ENCODE results near the gene SLAMF9.

SLAMF9 gene

DNA sequence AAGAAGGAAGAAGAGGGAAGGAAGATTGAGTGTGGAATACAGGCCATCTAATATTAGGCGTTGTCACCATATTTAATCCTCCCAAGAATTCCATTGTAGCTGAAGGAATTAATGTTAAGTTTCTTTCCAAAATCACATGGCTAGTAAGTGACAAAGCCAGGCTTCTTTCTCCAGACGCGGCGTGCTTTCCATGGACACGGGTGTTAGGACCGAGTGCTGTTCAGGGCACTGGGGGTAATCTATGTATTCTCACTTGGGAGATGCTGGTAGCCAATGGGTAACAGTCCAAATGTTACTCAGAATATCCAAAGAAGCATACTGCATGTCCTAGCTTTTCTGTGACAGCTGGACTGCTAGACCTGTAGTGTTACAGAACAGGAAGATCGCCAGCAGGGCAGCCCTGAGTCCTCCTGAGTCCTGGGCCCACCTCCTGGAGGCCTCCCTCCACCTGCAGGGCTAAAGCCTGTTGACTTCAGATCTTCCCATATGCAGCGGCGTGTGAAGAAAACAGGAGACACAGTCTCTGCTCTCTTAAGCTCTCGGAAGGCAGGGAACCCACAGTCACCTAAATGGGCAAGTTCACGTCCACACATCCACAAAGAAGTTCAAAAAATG lies 13.9 kb downstream of the SLAMF9 start:
- TF ChIP-seq BACH2 (CRISPR knock-in tag; IDR thresholded peaks at IDR 0.05; ENCODE audit: borderline replicate concordance) (no peak), GLIS3 (CRISPR knock-in tag; IDR thresholded peaks at IDR 0.05) (no peak), ZNF8 (CRISPR knock-in tag; IDR thresholded peaks at IDR 0.05) (no peak), RARB (CRISPR knock-in tag; IDR thresholded peaks at IDR 0.05) (no peak), OSR1 (CRISPR knock-in tag; IDR thresholded peaks at IDR 0.05) (no peak), ZC3H10 (CRISPR knock-in tag; IDR thresholded peaks at IDR 0.05) (no peak), ESRRG (CRISPR knock-in tag; IDR thresholded peaks at IDR 0.05) (no peak), ARNTL (CRISPR knock-in tag; IDR thresholded peaks at IDR 0.05; ENCODE audit: borderline replicate concordance, low read depth) (no peak), ZNF565 (CRISPR knock-in tag; conservative IDR thresholded peaks at IDR 0.05; ENCODE audit: low read depth) (no peak), ZNF70 (CRISPR knock-in tag; IDR thresholded peaks at IDR 0.05) (no peak), TCF4 (CRISPR knock-in tag; IDR thresholded peaks at IDR 0.05; ENCODE audit: borderline replicate concordance) (no peak)
- TF ChIP-seq, protein P1, sequence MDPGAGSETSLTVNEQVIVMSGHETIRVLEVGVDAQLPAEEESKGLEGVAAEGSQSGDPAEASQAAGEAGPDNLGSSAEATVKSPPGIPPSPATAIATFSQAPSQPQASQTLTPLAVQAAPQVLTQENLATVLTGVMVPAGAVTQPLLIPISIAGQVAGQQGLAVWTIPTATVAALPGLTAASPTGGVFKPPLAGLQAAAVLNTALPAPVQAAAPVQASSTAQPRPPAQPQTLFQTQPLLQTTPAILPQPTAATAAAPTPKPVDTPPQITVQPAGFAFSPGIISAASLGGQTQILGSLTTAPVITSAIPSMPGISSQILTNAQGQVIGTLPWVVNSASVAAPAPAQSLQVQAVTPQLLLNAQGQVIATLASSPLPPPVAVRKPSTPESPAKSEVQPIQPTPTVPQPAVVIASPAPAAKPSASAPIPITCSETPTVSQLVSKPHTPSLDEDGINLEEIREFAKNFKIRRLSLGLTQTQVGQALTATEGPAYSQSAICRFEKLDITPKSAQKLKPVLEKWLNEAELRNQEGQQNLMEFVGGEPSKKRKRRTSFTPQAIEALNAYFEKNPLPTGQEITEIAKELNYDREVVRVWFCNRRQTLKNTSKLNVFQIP (CRISPR knock-in tag; IDR thresholded peaks at IDR 0.05; ENCODE audit: borderline replicate concordance, low read depth), result no peak
- TF ChIP-seq, protein P2, sequence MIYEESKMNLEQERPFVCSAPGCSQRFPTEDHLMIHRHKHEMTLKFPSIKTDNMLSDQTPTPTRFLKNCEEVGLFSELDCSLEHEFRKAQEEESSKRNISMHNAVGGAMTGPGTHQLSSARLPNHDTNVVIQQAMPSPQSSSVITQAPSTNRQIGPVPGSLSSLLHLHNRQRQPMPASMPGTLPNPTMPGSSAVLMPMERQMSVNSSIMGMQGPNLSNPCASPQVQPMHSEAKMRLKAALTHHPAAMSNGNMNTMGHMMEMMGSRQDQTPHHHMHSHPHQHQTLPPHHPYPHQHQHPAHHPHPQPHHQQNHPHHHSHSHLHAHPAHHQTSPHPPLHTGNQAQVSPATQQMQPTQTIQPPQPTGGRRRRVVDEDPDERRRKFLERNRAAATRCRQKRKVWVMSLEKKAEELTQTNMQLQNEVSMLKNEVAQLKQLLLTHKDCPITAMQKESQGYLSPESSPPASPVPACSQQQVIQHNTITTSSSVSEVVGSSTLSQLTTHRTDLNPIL (CRISPR knock-in tag; IDR thresholded peaks at IDR 0.05; ENCODE audit: low read depth), result no peak
- TF ChIP-seq, protein P3, sequence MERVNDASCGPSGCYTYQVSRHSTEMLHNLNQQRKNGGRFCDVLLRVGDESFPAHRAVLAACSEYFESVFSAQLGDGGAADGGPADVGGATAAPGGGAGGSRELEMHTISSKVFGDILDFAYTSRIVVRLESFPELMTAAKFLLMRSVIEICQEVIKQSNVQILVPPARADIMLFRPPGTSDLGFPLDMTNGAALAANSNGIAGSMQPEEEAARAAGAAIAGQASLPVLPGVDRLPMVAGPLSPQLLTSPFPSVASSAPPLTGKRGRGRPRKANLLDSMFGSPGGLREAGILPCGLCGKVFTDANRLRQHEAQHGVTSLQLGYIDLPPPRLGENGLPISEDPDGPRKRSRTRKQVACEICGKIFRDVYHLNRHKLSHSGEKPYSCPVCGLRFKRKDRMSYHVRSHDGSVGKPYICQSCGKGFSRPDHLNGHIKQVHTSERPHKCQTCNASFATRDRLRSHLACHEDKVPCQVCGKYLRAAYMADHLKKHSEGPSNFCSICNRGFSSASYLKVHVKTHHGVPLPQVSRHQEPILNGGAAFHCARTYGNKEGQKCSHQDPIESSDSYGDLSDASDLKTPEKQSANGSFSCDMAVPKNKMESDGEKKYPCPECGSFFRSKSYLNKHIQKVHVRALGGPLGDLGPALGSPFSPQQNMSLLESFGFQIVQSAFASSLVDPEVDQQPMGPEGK (CRISPR knock-in tag; IDR thresholded peaks at IDR 0.05; ENCODE audit: borderline replicate concordance), result no peak
- TF ChIP-seq, protein P4, sequence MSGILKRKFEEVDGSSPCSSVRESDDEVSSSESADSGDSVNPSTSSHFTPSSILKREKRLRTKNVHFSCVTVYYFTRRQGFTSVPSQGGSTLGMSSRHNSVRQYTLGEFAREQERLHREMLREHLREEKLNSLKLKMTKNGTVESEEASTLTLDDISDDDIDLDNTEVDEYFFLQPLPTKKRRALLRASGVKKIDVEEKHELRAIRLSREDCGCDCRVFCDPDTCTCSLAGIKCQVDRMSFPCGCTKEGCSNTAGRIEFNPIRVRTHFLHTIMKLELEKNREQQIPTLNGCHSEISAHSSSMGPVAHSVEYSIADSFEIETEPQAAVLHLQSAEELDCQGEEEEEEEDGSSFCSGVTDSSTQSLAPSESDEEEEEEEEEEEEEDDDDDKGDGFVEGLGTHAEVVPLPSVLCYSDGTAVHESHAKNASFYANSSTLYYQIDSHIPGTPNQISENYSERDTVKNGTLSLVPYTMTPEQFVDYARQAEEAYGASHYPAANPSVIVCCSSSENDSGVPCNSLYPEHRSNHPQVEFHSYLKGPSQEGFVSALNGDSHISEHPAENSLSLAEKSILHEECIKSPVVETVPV (CRISPR knock-in tag; IDR thresholded peaks at IDR 0.05), result no peak
- TF ChIP-seq, protein P5, sequence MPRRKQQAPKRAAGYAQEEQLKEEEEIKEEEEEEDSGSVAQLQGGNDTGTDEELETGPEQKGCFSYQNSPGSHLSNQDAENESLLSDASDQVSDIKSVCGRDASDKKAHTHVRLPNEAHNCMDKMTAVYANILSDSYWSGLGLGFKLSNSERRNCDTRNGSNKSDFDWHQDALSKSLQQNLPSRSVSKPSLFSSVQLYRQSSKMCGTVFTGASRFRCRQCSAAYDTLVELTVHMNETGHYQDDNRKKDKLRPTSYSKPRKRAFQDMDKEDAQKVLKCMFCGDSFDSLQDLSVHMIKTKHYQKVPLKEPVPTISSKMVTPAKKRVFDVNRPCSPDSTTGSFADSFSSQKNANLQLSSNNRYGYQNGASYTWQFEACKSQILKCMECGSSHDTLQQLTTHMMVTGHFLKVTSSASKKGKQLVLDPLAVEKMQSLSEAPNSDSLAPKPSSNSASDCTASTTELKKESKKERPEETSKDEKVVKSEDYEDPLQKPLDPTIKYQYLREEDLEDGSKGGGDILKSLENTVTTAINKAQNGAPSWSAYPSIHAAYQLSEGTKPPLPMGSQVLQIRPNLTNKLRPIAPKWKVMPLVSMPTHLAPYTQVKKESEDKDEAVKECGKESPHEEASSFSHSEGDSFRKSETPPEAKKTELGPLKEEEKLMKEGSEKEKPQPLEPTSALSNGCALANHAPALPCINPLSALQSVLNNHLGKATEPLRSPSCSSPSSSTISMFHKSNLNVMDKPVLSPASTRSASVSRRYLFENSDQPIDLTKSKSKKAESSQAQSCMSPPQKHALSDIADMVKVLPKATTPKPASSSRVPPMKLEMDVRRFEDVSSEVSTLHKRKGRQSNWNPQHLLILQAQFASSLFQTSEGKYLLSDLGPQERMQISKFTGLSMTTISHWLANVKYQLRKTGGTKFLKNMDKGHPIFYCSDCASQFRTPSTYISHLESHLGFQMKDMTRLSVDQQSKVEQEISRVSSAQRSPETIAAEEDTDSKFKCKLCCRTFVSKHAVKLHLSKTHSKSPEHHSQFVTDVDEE (CRISPR knock-in tag; IDR thresholded peaks at IDR 0.05), result no peak
- ATAC-seq, result no peak

DNA sequence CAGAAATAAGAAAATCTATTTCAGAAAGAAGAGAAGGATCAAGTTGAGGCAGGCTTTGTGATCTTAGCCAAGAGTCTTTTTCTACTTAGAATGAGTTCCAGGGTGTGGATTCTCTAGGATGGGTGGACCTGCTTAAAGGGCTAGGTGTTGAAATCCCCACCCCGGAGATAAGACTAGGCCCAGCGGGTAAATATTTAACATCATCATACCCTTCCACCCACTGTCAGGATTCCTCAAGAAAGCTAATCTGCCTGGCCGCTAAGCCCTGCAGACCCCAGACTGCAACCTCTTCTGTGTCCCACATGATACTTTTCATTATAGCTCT lies 14.4 kb downstream of the SLAMF9 start:
- TF ChIP-seq BACH2 (CRISPR knock-in tag; IDR thresholded peaks at IDR 0.05; ENCODE audit: borderline replicate concordance) (no peak), TCF4 (CRISPR knock-in tag; IDR thresholded peaks at IDR 0.05; ENCODE audit: borderline replicate concordance) (no peak), RARB (CRISPR knock-in tag; IDR thresholded peaks at IDR 0.05) (no peak), TOX (CRISPR knock-in tag; IDR thresholded peaks at IDR 0.05; ENCODE audit: borderline replicate concordance) (no peak)
- TF ChIP-seq, protein P2 (CRISPR knock-in tag; IDR thresholded peaks at IDR 0.05; ENCODE audit: low read depth), result no peak
- no peak for ATAC-seq

DNA sequence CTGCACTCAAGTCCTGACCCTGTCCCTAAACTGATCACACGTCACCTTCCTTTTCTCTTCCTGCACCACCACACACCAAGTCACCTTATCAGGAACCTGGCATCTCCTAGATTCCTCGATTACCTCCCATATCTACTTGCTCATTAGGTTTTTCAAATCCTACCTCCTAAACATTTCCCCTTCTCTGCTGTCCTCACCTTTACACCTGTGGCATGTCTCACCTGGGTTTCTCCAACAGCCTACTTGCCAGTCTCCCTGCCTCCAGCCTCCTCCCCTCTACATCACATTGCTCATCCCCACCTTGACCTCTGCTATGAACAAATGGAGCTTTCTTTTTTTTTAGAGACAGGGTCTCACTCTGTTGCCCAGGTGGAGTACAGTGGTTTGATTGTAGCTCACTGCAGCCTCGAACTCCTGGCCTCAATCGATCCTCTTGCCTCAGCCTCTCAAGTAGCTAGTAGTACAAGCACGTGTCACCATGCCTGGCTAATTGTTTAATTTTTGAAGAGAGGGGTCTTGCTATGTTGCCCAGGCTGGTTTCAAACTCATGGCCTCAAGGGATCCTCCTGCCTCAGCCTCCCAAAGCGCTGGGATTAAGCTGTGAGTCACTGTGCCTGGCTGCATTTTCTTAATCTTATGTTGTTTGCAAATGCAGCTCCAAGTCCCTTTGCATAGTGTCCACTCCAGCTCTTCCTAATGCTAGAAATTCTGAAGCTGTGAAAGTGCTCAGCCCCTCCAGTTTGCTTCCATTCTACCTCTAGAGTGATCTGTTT lies 14.9 kb downstream of the SLAMF9 start:
- ATAC-seq, result no peak
- no peak for TF ChIP-seq ZNF565 (CRISPR knock-in tag; conservative IDR thresholded peaks at IDR 0.05; ENCODE audit: low read depth)
- TF ChIP-seq, protein P2 (CRISPR knock-in tag; IDR thresholded peaks at IDR 0.05; ENCODE audit: low read depth), result no peak
- TF ChIP-seq RARB (CRISPR knock-in tag; IDR thresholded peaks at IDR 0.05), result no peak
- no peak for TF ChIP-seq TCF4 (CRISPR knock-in tag; IDR thresholded peaks at IDR 0.05; ENCODE audit: borderline replicate concordance)
- TF ChIP-seq SNAI2 (CRISPR knock-in tag; IDR thresholded peaks at IDR 0.05), result no peak
- no peak for TF ChIP-seq PPARA (CRISPR knock-in tag; IDR thresholded peaks at IDR 0.05; ENCODE audit: borderline replicate concordance)
- TF ChIP-seq ISL1 (CRISPR knock-in tag; IDR thresholded peaks at IDR 0.05), result no peak
- TF ChIP-seq, protein P1 (CRISPR knock-in tag; IDR thresholded peaks at IDR 0.05; ENCODE audit: borderline replicate concordance, low read depth), result no peak
- no peak for TF ChIP-seq ZNF8 (CRISPR knock-in tag; IDR thresholded peaks at IDR 0.05)
- no peak for TF ChIP-seq ZFP3 (CRISPR knock-in tag; IDR thresholded peaks at IDR 0.05)
- no peak for TF ChIP-seq TOX (CRISPR knock-in tag; IDR thresholded peaks at IDR 0.05; ENCODE audit: borderline replicate concordance)
